ENCODE data around the gene SNX9.
"Not testable (repeated sequence)": the region's sequence is repeated elsewhere in the genome, so short reads cannot be mapped to it uniquely, and the experiment has no call there.

The SNX9 gene

GRCh38 chr6:157929765-157930319 is 106.8 kb downstream of the SNX9 start:
- no peak for DNase-seq

- DNase-seq = no peak
These were observed 112.7 kb downstream of the SNX9 start for GRCh38 chr6:157935786-157936185.

GRCh38 chr6:157937318-157937717 is 114.3 kb downstream of the SNX9 start:
- no peak for DNase-seq

- DNase-seq = no peak
These were observed 114.9 kb downstream of the SNX9 start for GRCh38 chr6:157937916-157938315.

- not testable (repeated sequence) for DNase-seq
These were observed 117.5 kb downstream of the SNX9 start for GRCh38 chr6:157940375-157941036.

GRCh38 chr6:157941101-157941863 is 118.2 kb downstream of the SNX9 start:
- DNase-seq = no peak

- no peak for DNase-seq
These were observed 119.3 kb downstream of the SNX9 start for GRCh38 chr6:157942351-157942750.

- no peak for DNase-seq
These were observed 120.4 kb downstream of the SNX9 start for GRCh38 chr6:157943249-157943963.

- no peak for DNase-seq
These were observed 120.9 kb downstream of the SNX9 start for GRCh38 chr6:157943964-157944283.

- DNase-seq = no peak
These were observed 122.2 kb downstream of the SNX9 start for GRCh38 chr6:157944983-157945931.

GRCh38 chr6:157946053-157946617 is 123.1 kb downstream of the SNX9 start:
- DNase-seq = no peak

GRCh38 chr6:157946865-157947532 is 124.0 kb downstream of the SNX9 start:
- DNase-seq = no peak

- not testable (repeated sequence) for DNase-seq
These were observed 127.9 kb downstream of the SNX9 start for GRCh38 chr6:157950899-157951298.

GRCh38 chr6:157951828-157952227 is 128.8 kb downstream of the SNX9 start:
- no peak for DNase-seq

GRCh38 chr6:157952861-157953351 is 129.9 kb downstream of the SNX9 start:
- DNase-seq = no peak

GRCh38 chr6:157953580-157954091 is 130.6 kb downstream of the SNX9 start:
- no peak for DNase-seq

- no peak for DNase-seq
These were observed 131.4 kb downstream of the SNX9 start for GRCh38 chr6:157954150-157955117.

GRCh38 chr6:157955675-157956074 is 132.6 kb downstream of the SNX9 start:
- no peak for DNase-seq

- no peak for DNase-seq
These were observed 133.2 kb downstream of the SNX9 start for GRCh38 chr6:157956171-157956730.

Measured in NCI-H2081 treated with DMSO at 0.1 percent for 48 hours (cell line).